HG02610 (cell line): ENCODE results near the gene TBRG1.

Source experiments
- ATAC-seq: cut with Tn5 transposase; IDR thresholded peaks from one replicate; pipeline ENCODE4 v1.9.1; 2021; ENCODE audit warnings: mild to moderate bottlenecking, moderate library complexity; ENCODE audit not compliant: unreplicated experiment

Gene TBRG1

GRCh38 chr11:124612567-124613246 lies 10.0 kb upstream of the TBRG1 start:
- no peak for ATAC-seq

- no peak for ATAC-seq
Measured at GRCh38 chr11:124618863-124619262, 3.8 kb upstream of the TBRG1 start.

GRCh38 chr11:124623861-124624525 lies 1.3 kb downstream of the TBRG1 start:
- ATAC-seq: no peak

GRCh38 chr11:124625504-124626168 lies 3.0 kb downstream of the TBRG1 start:
- no peak for ATAC-seq

- no peak for ATAC-seq
Measured at GRCh38 chr11:124627546-124627945, 4.9 kb downstream of the TBRG1 start.

GRCh38 chr11:124629961-124630360 lies 7.3 kb downstream of the TBRG1 start:
- ATAC-seq: no peak

GRCh38 chr11:124633355-124633754 lies 10.7 kb downstream of the TBRG1 start:
- ATAC-seq: no peak

- no peak for ATAC-seq
Measured at GRCh38 chr11:124635932-124636331, 13.3 kb downstream of the TBRG1 start.

GRCh38 chr11:124638500-124638899 lies 15.8 kb downstream of the TBRG1 start:
- no peak for ATAC-seq

GRCh38 chr11:124639186-124639585 lies 16.5 kb downstream of the TBRG1 start:
- no peak for ATAC-seq

- ATAC-seq: no peak
Measured at GRCh38 chr11:124640666-124641065, 18.0 kb downstream of the TBRG1 start.

GRCh38 chr11:124642628-124643027 lies 20.0 kb downstream of the TBRG1 start:
- ATAC-seq: no peak

GRCh38 chr11:124643042-124643604 lies 20.5 kb downstream of the TBRG1 start:
- ATAC-seq: no peak

- ATAC-seq: no peak
Measured at GRCh38 chr11:124643605-124644425, 21.2 kb downstream of the TBRG1 start.

- no peak for ATAC-seq
Measured at GRCh38 chr11:124644426-124645280, 22.0 kb downstream of the TBRG1 start.

GRCh38 chr11:124646148-124646547 lies 23.5 kb downstream of the TBRG1 start:
- peak; percentile 58 for ATAC-seq

- ATAC-seq: no peak
Measured at GRCh38 chr11:124648610-124649009, 25.9 kb downstream of the TBRG1 start.

- no peak for ATAC-seq
Measured at GRCh38 chr11:124656774-124657630, 34.3 kb downstream of the TBRG1 start.

GRCh38 chr11:124657904-124658303 lies 35.2 kb downstream of the TBRG1 start:
- ATAC-seq: no peak
